CD14-positive monocyte (primary cell): ENCODE measurements around the gene CALML5. TPM values are rescaled to one million over a fixed set of nuclear protein-coding genes. Genes with fewer than 3 reads are reported as not detected.

ENCODE experiments used
- DNase-seq, 3 donors: peaks; one replicate each; pipeline ENCODE4 v3.0.0-alpha.2; 2011 to 2022
- H2AFZ ChIP-seq: 2 replicates; pipeline ENCODE4 v1.6.0; 2012; ENCODE audit warnings: mild to moderate bottlenecking, low read depth, low read length, inconsistent platforms; ENCODE audit not compliant: insufficient read depth, poor library complexity, severe bottlenecking
- H3K27ac ChIP-seq, 2 donors: 1 replicate in 1 of 2; 2 replicates in 1 of 2; pipeline ENCODE4 v1.5.1; 2012 to 2013; ENCODE audit warnings: low read length in 2 of 2, control low read depth in 1 of 2, inconsistent platforms in 1 of 2, low read depth in 1 of 2, mild to moderate bottlenecking in 1 of 2
- H3K27me3 ChIP-seq, 2 donors: one replicate each; pipeline versions ENCODE4 v1.6.0 to v1.6.1; 2011 to 2013; ENCODE audit warnings: low read length in 2 of 2; ENCODE audit not compliant: control insufficient read depth in 2 of 2, insufficient read depth in 2 of 2
- H3K36me3 ChIP-seq, 2 donors: replicated peaks in 1 of 2; 1 replicate in 1 of 2; 2 replicates in 1 of 2; pipeline versions ENCODE4 v1.5.1 to v1.6.1; 2012 to 2013; ENCODE audit warnings: low read length in 2 of 2, control low read depth in 1 of 2, inconsistent platforms in 1 of 2, mild to moderate bottlenecking in 1 of 2; ENCODE audit not compliant: insufficient read depth in 2 of 2, control insufficient read depth in 1 of 2
- H3K4me1 ChIP-seq, 2 donors: 1 replicate in 1 of 2; 2 replicates in 1 of 2; pipeline versions ENCODE4 v1.5.1 to v1.6.1; 2012 to 2013; ENCODE audit warnings: low read length in 2 of 2, control low read depth in 1 of 2, inconsistent platforms in 1 of 2, mild to moderate bottlenecking in 1 of 2, moderate library complexity in 1 of 2; ENCODE audit not compliant: insufficient read depth in 2 of 2, control insufficient read depth in 1 of 2
- H3K4me2 ChIP-seq: replicated peaks from 2 replicates; pipeline ENCODE3; 2012; ENCODE audit warnings: low read length, moderate library complexity, mild to moderate bottlenecking; ENCODE audit not compliant: poor library complexity, severe bottlenecking; ENCODE audit errors: extremely low read depth
- H3K4me3 ChIP-seq, 3 experiments: fragments of 200-600 bp in 1 of 3; sonication (generic) in 1 of 3; replicated peaks in 1 of 3; 1 replicate in 2 of 3; 2 replicates in 1 of 3; pipeline ENCODE4 v1.5.1; 2011 to 2013; ENCODE audit warnings: low read length in 3 of 3, mild to moderate bottlenecking in 3 of 3, control low read depth in 2 of 3, low read depth in 2 of 3, inconsistent platforms in 1 of 3, moderate library complexity in 1 of 3
- H3K79me2 ChIP-seq: 2 replicates; pipeline ENCODE4 v1.6.0; 2012; ENCODE audit warnings: mild to moderate bottlenecking, control low read depth, inconsistent platforms, low read length, moderate library complexity; ENCODE audit not compliant: insufficient read depth
- H3K9ac ChIP-seq: 2 replicates; pipeline ENCODE4 v1.6.0; 2017; ENCODE audit warnings: low read length, mild to moderate bottlenecking; ENCODE audit not compliant: insufficient read depth, poor library complexity, severe bottlenecking
- H3K9me3 ChIP-seq, 2 donors: replicated peaks in 1 of 2; 1 replicate in 1 of 2; 2 replicates in 1 of 2; pipeline versions ENCODE4 v1.5.1 to v1.6.1; 2012 to 2013; ENCODE audit warnings: low read length in 2 of 2, control low read depth in 1 of 2; ENCODE audit not compliant: control insufficient read depth in 1 of 2, insufficient read depth in 1 of 2
- H4K20me1 ChIP-seq: 2 replicates; pipeline ENCODE4 v1.6.0; 2012; ENCODE audit warnings: mild to moderate bottlenecking, low read length, control low read depth, moderate library complexity; ENCODE audit not compliant: insufficient read depth
- H3K27ac Mint-ChIP-seq, 7 donors: one replicate each; pipeline ENCODE4 v1.8.0; 2020; ENCODE audit warnings: mild to moderate bottlenecking in 7 of 7, mixed read lengths in 7 of 7, moderate library complexity in 6 of 7, inconsistent platforms in 2 of 7
- H3K27me3 Mint-ChIP-seq, 3 donors: one replicate each; pipeline ENCODE4 v1.8.0; 2021 to 2022; ENCODE audit warnings: low read depth in 3 of 3, mild to moderate bottlenecking in 3 of 3, mixed read lengths in 3 of 3, moderate library complexity in 3 of 3, inconsistent platforms in 1 of 3
- H3K36me3 Mint-ChIP-seq, 2 donors: one replicate each; pipeline ENCODE4 v1.8.0; 2020; ENCODE audit warnings: mixed read lengths in 2 of 2, inconsistent platforms in 1 of 2, mild to moderate bottlenecking in 1 of 2
- H3K4me1 Mint-ChIP-seq: one replicate; pipeline ENCODE4 v1.8.0; 2020; ENCODE audit warnings: mild to moderate bottlenecking, mixed read lengths
- H3K4me3 Mint-ChIP-seq, 2 donors: one replicate each; pipeline ENCODE4 v1.8.0; 2020; ENCODE audit warnings: mild to moderate bottlenecking in 2 of 2, mixed read lengths in 2 of 2, moderate library complexity in 1 of 2
- H3K9me3 Mint-ChIP-seq, 7 donors: one replicate each; pipeline ENCODE4 v1.8.0; 2020 to 2022; ENCODE audit warnings: mixed read lengths in 7 of 7, mild to moderate bottlenecking in 6 of 7, moderate library complexity in 6 of 7, inconsistent platforms in 2 of 7
- WGBS: methylation state at CpG from one replicate; pipeline ENCODE4 v1.1.5; 2013; ENCODE audit warnings: missing lambda C conversion rate; ENCODE audit not compliant: insufficient coverage; 5-methylcytosine and 5-hydroxymethylcytosine counted together
- intact Hi-C, 2 donors: fragments of 100-400 bp; cut with micrococcal nuclease; formaldehyde crosslinking; loops; one replicate each; pipeline versions ENCODE4 v1.15.0 to v1.15.1; 2023
- polyA plus RNA-seq, 3 donors: library from polyadenylated mRNA; depleted of rRNA in 1 of 3; unstranded in 2 of 3; stranded (reverse) in 1 of 3; fragments of 300-500 nt in 2 of 3; fragments of >200 nt in 1 of 3; fragmentation: Illumina TruSeq in 2 of 3; gene quantifications; 1 replicate in 2 of 3; 2 replicates in 1 of 3; pipeline ENCODE4 v1.2.3, GENCODE V29; 2012 to 2021
- TF ChIP-seq, protein P1 (sequence below): fragments of 200-600 bp; IDR thresholded peaks from one replicate; pipeline ENCODE4 v1.8.0; 2022; ENCODE audit warnings: antibody characterized with exemption, mild to moderate bottlenecking

Gene CALML5
- polyA plus RNA-seq, 3 donors, result not detected

GRCh38 chr10:5466451-5467206 is 32.7 kb downstream of the CALML5 start:
- no peaks in the 10 kb centered on the region for H4K20me1 ChIP-seq
- no peak for DNase-seq
- H3K27ac Mint-ChIP-seq, result no peak overlapping the region
- H3K4me1 ChIP-seq, result no peaks in the 10 kb centered on the region
- H3K9ac ChIP-seq, result no peak overlapping the region
- intact Hi-C loops, result no loop called here
- peaks cover 6% of the 10 kb centered on the region for H3K4me1 Mint-ChIP-seq
- H3K9me3 Mint-ChIP-seq, result peaks cover 0 to 9% (median 4%) of the 10 kb centered on the region in 7 donors
- no peaks in the 10 kb centered on the region for H3K27me3 ChIP-seq
- peaks cover 0 to 4% (median 0%) of the 10 kb centered on the region in 3 donors for H3K27me3 Mint-ChIP-seq
- TF ChIP-seq, protein P1, sequence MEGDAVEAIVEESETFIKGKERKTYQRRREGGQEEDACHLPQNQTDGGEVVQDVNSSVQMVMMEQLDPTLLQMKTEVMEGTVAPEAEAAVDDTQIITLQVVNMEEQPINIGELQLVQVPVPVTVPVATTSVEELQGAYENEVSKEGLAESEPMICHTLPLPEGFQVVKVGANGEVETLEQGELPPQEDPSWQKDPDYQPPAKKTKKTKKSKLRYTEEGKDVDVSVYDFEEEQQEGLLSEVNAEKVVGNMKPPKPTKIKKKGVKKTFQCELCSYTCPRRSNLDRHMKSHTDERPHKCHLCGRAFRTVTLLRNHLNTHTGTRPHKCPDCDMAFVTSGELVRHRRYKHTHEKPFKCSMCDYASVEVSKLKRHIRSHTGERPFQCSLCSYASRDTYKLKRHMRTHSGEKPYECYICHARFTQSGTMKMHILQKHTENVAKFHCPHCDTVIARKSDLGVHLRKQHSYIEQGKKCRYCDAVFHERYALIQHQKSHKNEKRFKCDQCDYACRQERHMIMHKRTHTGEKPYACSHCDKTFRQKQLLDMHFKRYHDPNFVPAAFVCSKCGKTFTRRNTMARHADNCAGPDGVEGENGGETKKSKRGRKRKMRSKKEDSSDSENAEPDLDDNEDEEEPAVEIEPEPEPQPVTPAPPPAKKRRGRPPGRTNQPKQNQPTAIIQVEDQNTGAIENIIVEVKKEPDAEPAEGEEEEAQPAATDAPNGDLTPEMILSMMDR, result no peak
- no peaks in the 10 kb centered on the region for H3K36me3 ChIP-seq
- H3K9me3 ChIP-seq, result peaks cover 0 to 5% of the 10 kb centered on the region in 2 donors
- no peak overlapping the region for H3K4me3 ChIP-seq
- no peaks in the 10 kb centered on the region for H3K36me3 Mint-ChIP-seq
- peak overlapping the region; percentile 53 for H2AFZ ChIP-seq
- H3K4me2 ChIP-seq, result no peak overlapping the region
- no peak overlapping the region for H3K27ac ChIP-seq
- no peaks in the 10 kb centered on the region for H3K79me2 ChIP-seq
- H3K4me3 Mint-ChIP-seq, result no peak overlapping the region
- 58% methylated on average over 10 of the region's 18 CpGs for WGBS

DNA sequence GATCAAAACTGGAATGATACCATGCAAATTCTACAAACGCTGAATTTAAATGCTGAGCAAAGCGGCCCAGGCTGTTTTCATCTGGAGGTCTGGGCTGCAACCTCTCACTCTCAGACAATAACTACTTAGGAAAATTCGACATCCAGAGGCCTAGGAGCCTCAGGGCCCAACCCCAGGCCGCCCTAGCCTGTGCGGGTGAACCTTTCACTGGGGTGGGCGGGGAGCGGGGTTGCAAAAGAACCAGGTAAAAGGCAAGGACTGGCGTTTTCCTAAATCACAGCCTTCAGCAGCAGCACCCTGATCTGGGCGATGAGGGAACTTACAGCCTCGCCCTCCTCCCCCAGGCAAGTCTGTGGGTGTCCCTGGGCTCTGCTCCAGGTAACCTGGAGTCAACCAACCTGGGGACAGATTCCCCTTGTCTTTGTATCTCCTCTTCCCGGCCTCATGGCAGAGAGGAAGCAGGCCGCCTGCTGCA is 33.4 kb downstream of the CALML5 start:
- H3K27ac Mint-ChIP-seq, result no peak overlapping the region
- H3K4me3 Mint-ChIP-seq, result no peak overlapping the region
- no peaks in the 10 kb centered on the region for H4K20me1 ChIP-seq
- H3K4me1 ChIP-seq, result no peaks in the 10 kb centered on the region
- H3K4me2 ChIP-seq, result no peak overlapping the region
- intact Hi-C loops, result no loop called here
- no peak overlapping the region for H3K27ac ChIP-seq
- no peaks in the 10 kb centered on the region for H3K27me3 ChIP-seq
- H3K36me3 Mint-ChIP-seq, result peaks cover 0 to 2% of the 10 kb centered on the region in 2 donors
- no peak overlapping the region for H2AFZ ChIP-seq
- no peaks in the 10 kb centered on the region for H3K79me2 ChIP-seq
- no peak overlapping the region for H3K4me3 ChIP-seq
- peaks cover 8% of the 10 kb centered on the region for H3K4me1 Mint-ChIP-seq
- peaks cover 0 to 5% of the 10 kb centered on the region in 2 donors for H3K9me3 ChIP-seq
- TF ChIP-seq, protein P1, result no peak
- H3K9me3 Mint-ChIP-seq, result peaks cover 0 to 8% (median 4%) of the 10 kb centered on the region in 7 donors
- WGBS, result 93% methylated on average over 12 of the region's 12 CpGs
- no peaks in the 10 kb centered on the region for H3K36me3 ChIP-seq
- no peaks in the 10 kb centered on the region for H3K27me3 Mint-ChIP-seq
- no peak for DNase-seq
- H3K9ac ChIP-seq, result no peak overlapping the region
